ENCODE measurements around the gene FAM131B. TPM values are rescaled to one million over a fixed set of nuclear protein-coding genes. Genes with fewer than 3 reads are reported as not detected.
A peak's percentile ranks its signal among the peaks of the same experiment; 100 is the strongest.

The FAM131B gene
- total and polyA plus RNA-seq, 2 of the 8 experiments (the other 6 are each of a cell fraction or from before 2014, with no cell fraction given) = 23.1 to 38.2 TPM

- H4K20me1 ChIP-seq (replicated peaks in 1 of 2; ENCODE audit: control insufficient read depth in 1 of 2, insufficient read depth in 2 of 2, low read length in 2 of 2) = peaks cover 0 to 6% of the 10 kb centered on the region in 2 experiments
- H3K79me2 ChIP-seq (ENCODE audit: control insufficient read depth in 1 of 2, insufficient read depth in 2 of 2, low read length in 2 of 2) = no peaks in the 10 kb centered on the region
- H3K23me2 ChIP-seq (ENCODE audit: low read depth, low read length) = no peaks in the 10 kb centered on the region
- 81% methylated on average over 10 of the region's 10 CpGs; no CpG with 5 or more reads in 1 of the 2 experiments for WGBS, 2 experiments (ENCODE audit: extremely low coverage in 1 of 2, insufficient coverage in 1 of 2, insufficient read length in 1 of 2, insufficient replicate concordance in 2 of 2, low coverage in 1 of 2, low lambda C conversion rate in 2 of 2, missing lambda C conversion rate in 1 of 2)
- H4K5ac ChIP-seq (ENCODE audit: insufficient read length, low read depth, low read length) = no peak overlapping the region
- H2BK120ac ChIP-seq (replicated peaks; ENCODE audit: low read depth, low read length) = no peak overlapping the region
- H3K4me1 ChIP-seq (replicated peaks in 1 of 4; ENCODE audit: control insufficient read depth in 3 of 4, insufficient read depth in 4 of 4, low read length in 3 of 4) = no peaks in the 10 kb centered on the region
- H2AFZ ChIP-seq (ENCODE audit: low read length) = no peak overlapping the region
- POLR2A ChIA-PET (ENCODE audit: partially characterized antibody) = interaction anchor here (1.1 to 2.3 kb wide), 3 partner anchors 9 to 17 kb away, joined by 3 to 7 read pairs (median 3); partner anchors contain the start of gene CASP2
- peaks cover 42 to 71% (median 68%) of the 10 kb centered on the region in 4 experiments for H3K36me3 ChIP-seq (ENCODE audit: control insufficient read depth in 2 of 4, insufficient read depth in 4 of 4, low read length in 3 of 4)
- no peak overlapping the region for H3K4ac ChIP-seq (replicated peaks; ENCODE audit: insufficient read length, low read depth, low read length)
- H3K4me3 ChIP-seq (ENCODE audit: extremely low read depth in 1 of 4, insufficient read depth in 2 of 4, low read depth in 3 of 4, low read length in 4 of 4) = no peak overlapping the region
- H2AK5ac ChIP-seq (ENCODE audit: low read depth, low read length) = no peak overlapping the region
- FAIRE-seq (no peak), DNase-seq (ENCODE audit: low read depth in 1 of 2, low spot score in 2 of 2) (peak in 1 of 2 experiments; percentile 88)
- no peaks in the 10 kb centered on the region for H3K9me3 ChIP-seq (ENCODE audit: insufficient read depth in 2 of 2, low read depth in 1 of 2, low read length in 1 of 2)
- H2BK5ac ChIP-seq (ENCODE audit: low read depth, low read length) = no peak overlapping the region
- no peaks in the 10 kb centered on the region; the same call in 1 of the 2 replicates for H3K79me1 ChIP-seq (ENCODE audit: low read depth, low read length)
- H3K18ac ChIP-seq (ENCODE audit: extremely low read depth, low read length) = no peak overlapping the region
- no peak overlapping the region for H3K14ac ChIP-seq (ENCODE audit: insufficient read length)
- H3K9ac ChIP-seq (replicated peaks in 1 of 4; ENCODE audit: extremely low read depth in 1 of 4, low read depth in 3 of 4, low read length in 3 of 4) = no peak overlapping the region
- no peak overlapping the region for H2BK20ac ChIP-seq (ENCODE audit: low read length)
- no peaks in the 10 kb centered on the region for H3K27me3 ChIP-seq (replicated peaks in 1 of 4; ENCODE audit: control insufficient read depth in 3 of 4, extremely low read depth in 1 of 4, insufficient read depth in 3 of 4, low read length in 3 of 4)
- H3K56ac ChIP-seq (replicated peaks; ENCODE audit: insufficient read length, low read depth, low read length) = no peak overlapping the region
- no peak overlapping the region for H3K23ac ChIP-seq (ENCODE audit: insufficient read length)
- CTCF ChIA-PET (ENCODE audit: partially characterized antibody) = interaction anchor here (0.7 to 8.2 kb wide), 29 partner anchors 10 to 121 kb away, joined by 3 to 85 read pairs (median 4); partner anchors contain the start of genes CASP2, CLCN1, EPHA1 and GSTK1
- no peak overlapping the region for H3K27ac ChIP-seq (ENCODE audit: low read depth, low read length)
- H4K91ac ChIP-seq (replicated peaks; ENCODE audit: insufficient read length, low read length) = no peak overlapping the region
- no peak overlapping the region for H2BK15ac ChIP-seq (ENCODE audit: low read length)
- no peak overlapping the region for H2BK12ac ChIP-seq (ENCODE audit: low read depth, low read length)
- no peak overlapping the region for H3K4me2 ChIP-seq (ENCODE audit: insufficient read depth in 1 of 2, low read depth in 2 of 2, low read length in 2 of 2)
- TF ChIP-seq FOSL1 (IDR thresholded peaks at IDR 0.05; ENCODE audit: insufficient read depth, low read depth, low read length) (no peak), RFX5 (IDR thresholded peaks at IDR 0.05; ENCODE audit: borderline replicate concordance, low read depth, low read length) (no peak), RAD21 (IDR thresholded peaks at IDR 0.05 in 1 of 2, conservative IDR thresholded peaks at IDR 0.05 in 1 of 2; ENCODE audit: low read depth in 2 of 2, low read length in 2 of 2) (peak; percentile 73 to 82), KDM1A (IDR thresholded peaks at IDR 0.05; ENCODE audit: borderline replicate concordance, low read length) (peak; percentile 41; the same call in 1 of the 2 replicates), POLR2AphosphoS5 (IDR thresholded peaks at IDR 0.05; ENCODE audit: low read depth, low read length) (peak; percentile 26; the same call in 1 of the 2 replicates), CTCF (IDR thresholded peaks at IDR 0.05; ENCODE audit: control extremely low read depth in 1 of 3, insufficient read depth in 1 of 3, low read depth in 1 of 3, low read length in 3 of 3) (peak; percentile 91 to 99 (median 96))
- H4K8ac ChIP-seq (ENCODE audit: extremely low read depth, insufficient read depth, low read length) = no peak overlapping the region
Measured at GRCh38 chr7:143305423-143306070, 57.0 kb downstream of the FAM131B start.
